Prostate gland (tissue), 2 donors: ENCODE data around the gene TMIGD1. TPM values are rescaled to one million over a fixed set of nuclear protein-coding genes. Genes with fewer than 3 reads are reported as not detected.

Source experiments
- DNase-seq: peaks from one replicate; pipeline ENCODE4 v3.0.0-alpha.2; 2019; ENCODE audit warnings: low spot score
- H3K27ac ChIP-seq, 2 donors: fragments of 200-600 bp; sonication (generic); 2 replicates each; pipeline ENCODE4 v1.5.1; 2017 to 2019
- H3K27me3 ChIP-seq: fragments of 200-600 bp; sonication (generic); replicated peaks from 2 replicates; pipeline ENCODE4 v1.5.1; 2019; ENCODE audit not compliant: insufficient read depth
- H3K36me3 ChIP-seq, 2 donors: fragments of 200-600 bp; sonication (generic); 1 replicate in 1 of 2; 2 replicates in 1 of 2; pipeline versions ENCODE4 v1.5.1 to v1.8.1; 2017 to 2019
- H3K4me1 ChIP-seq: fragments of 200-600 bp; sonication (generic); replicated peaks from 2 replicates; pipeline ENCODE4 v1.5.1; 2019
- H3K4me3 ChIP-seq, 2 donors: fragments of 200-600 bp; sonication (generic); 2 replicates each; pipeline ENCODE4 v1.5.1; 2017 to 2019
- H3K9me3 ChIP-seq: fragments of 200-600 bp; sonication (generic); 2 replicates; pipeline ENCODE4 v1.5.1; 2017
- POLR2A ChIP-seq: fragments of 450-650 bp; IDR thresholded peaks from one replicate; pipeline ENCODE4 v1.6.1; 2016; ENCODE audit warnings: antibody characterized with exemption, mild to moderate bottlenecking
- POLR2AphosphoS5 ChIP-seq: sonication (generic); formaldehyde crosslinking; IDR thresholded peaks from one replicate; pipeline ENCODE4 v1.6.1; 2017; ENCODE audit warnings: antibody characterized with exemption
- WGBS: methylation state at CpG from one replicate; pipeline ENCODE4 v1.1.5; 2018; 5-methylcytosine and 5-hydroxymethylcytosine counted together
- intact Hi-C: fragments of 100-400 bp; cut with DNase I; formaldehyde crosslinking; loops from one replicate; pipeline ENCODE4 v1.14.2; 2022
- total RNA-seq, 2 donors: library from RNA; depleted of rRNA; stranded (reverse); fragments of >200 nt; gene quantifications; one replicate each; pipeline ENCODE4 v1.1.0, GENCODE V29; 2016
- TF ChIP-seq, protein P1 (sequence below), 4 experiments: fragments of 200-600 bp in 2 of 4; fragments of 450-650 bp in 2 of 4; sonication (generic) in 2 of 4; IDR thresholded peaks; 1 replicate in 3 of 4; 2 replicates in 1 of 4; pipeline ENCODE4 v1.5.1; 2016 to 2019; ENCODE audit warnings: antibody characterized with exemption in 4 of 4, mild to moderate bottlenecking in 2 of 4, moderate library complexity in 2 of 4

The TMIGD1 gene
- total RNA-seq, 2 donors from 2014 or later = not detected

DNA sequence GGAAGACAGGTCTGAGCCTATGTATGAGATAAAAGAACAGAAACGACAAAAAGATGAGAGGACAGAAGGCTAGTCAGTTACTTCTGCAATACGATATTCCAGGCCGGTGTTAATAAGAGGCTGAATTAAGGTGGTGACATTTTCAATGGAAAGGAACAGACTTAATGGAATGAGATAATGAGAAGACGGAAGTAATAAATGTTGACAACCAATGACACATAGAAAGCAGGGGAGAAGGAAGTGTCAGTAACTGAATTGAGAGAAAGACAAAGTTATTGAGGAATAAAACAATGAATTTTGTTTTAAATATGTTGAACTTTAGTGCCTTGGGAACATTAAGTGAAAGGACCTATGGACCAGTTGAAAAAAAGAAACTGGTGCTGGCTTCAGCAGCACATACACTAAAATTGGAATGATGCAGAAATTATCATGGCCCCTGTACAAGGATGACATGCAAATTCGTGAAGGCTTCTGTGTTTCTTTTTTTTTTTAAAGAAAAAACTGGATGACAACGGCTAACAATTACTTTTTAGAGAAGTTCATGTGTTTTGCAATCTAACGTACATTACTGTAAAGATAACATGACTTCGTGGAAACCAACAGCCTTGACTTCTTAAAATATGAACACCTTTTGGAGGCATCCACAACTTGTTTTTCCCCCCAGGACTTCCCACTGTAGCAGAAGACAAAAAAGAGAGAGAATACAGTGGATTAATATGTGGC is 26.4 kb upstream of the TMIGD1 start:
- no peaks in the 10 kb centered on the region for H3K36me3 ChIP-seq
- no peaks in the 10 kb centered on the region for H3K4me1 ChIP-seq
- DNase-seq = no peak
- TF ChIP-seq POLR2A = no peak
- TF ChIP-seq, protein P1, sequence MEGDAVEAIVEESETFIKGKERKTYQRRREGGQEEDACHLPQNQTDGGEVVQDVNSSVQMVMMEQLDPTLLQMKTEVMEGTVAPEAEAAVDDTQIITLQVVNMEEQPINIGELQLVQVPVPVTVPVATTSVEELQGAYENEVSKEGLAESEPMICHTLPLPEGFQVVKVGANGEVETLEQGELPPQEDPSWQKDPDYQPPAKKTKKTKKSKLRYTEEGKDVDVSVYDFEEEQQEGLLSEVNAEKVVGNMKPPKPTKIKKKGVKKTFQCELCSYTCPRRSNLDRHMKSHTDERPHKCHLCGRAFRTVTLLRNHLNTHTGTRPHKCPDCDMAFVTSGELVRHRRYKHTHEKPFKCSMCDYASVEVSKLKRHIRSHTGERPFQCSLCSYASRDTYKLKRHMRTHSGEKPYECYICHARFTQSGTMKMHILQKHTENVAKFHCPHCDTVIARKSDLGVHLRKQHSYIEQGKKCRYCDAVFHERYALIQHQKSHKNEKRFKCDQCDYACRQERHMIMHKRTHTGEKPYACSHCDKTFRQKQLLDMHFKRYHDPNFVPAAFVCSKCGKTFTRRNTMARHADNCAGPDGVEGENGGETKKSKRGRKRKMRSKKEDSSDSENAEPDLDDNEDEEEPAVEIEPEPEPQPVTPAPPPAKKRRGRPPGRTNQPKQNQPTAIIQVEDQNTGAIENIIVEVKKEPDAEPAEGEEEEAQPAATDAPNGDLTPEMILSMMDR (IDR thresholded peaks at IDR 0.05) = no peak
- no peak for TF ChIP-seq POLR2AphosphoS5
- 65% methylated on average over 8 of the region's 8 CpGs for WGBS
- no peaks in the 10 kb centered on the region for H3K9me3 ChIP-seq
- no peak overlapping the region for H3K4me3 ChIP-seq
- H3K27me3 ChIP-seq = no peaks in the 10 kb centered on the region
- intact Hi-C loops = no loop called here
- no peak overlapping the region for H3K27ac ChIP-seq

DNA sequence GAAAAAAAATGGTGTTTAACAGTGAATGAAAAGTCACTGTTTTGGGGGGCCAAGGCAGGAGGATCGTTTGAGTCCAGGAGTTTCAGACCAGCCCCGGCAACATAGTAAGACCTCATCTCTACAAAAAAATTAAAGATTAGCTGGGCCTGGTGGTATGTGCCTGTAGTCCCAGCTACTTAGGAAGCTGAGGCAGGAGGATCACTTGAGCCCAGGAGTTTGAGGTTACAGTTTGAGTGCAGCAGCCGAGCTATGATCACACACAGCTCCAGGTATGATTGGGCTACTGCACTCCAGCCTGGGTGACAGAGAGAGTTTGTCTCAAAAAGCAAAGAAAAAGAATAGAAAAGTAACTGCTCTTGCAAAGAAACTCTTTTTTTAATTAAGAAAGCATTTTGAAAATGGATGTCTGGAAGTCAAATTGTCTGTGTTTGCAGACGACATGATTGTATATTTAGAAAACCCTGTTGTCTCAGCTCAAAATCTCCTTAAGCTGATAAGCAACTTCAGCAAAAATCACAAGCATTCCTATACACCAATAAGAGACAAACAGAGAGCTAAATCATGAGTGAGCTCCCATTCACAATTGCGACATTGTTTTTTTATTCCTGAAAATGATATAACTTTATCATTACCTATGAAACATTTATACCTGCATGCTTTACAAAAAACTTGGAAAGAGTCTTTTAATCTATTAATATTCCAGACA is 24.4 kb upstream of the TMIGD1 start:
- intact Hi-C loops = no loop called here

DNA sequence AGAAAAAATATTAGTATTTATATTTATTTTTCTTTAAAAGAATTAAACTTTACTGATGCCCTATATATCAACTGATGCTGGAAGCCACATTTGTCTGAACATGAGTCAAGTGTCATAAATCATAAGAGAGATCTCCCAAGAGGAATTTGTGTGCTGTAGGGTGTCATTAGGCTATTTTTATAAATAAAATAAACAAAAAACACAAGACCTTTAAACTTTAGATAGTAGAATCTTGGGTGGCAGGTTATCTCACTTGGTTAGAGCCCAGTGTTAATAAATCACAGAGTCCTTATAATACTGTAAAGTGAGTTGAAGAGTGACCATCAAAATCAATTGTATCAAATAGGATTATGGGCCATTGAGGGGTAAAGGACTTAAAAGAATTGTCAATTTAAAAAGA is 23.6 kb upstream of the TMIGD1 start:
- DNase-seq = no peak
- H3K27ac ChIP-seq = no peak overlapping the region
- no peaks in the 10 kb centered on the region for H3K27me3 ChIP-seq
- no peaks in the 10 kb centered on the region for H3K9me3 ChIP-seq
- H3K36me3 ChIP-seq = no peaks in the 10 kb centered on the region
- TF ChIP-seq POLR2A (no peak), POLR2AphosphoS5 (no peak)
- TF ChIP-seq, protein P1 (IDR thresholded peaks at IDR 0.05) = no peak
- intact Hi-C loops = no loop called here
- no peak overlapping the region for H3K4me3 ChIP-seq
- no peaks in the 10 kb centered on the region for H3K4me1 ChIP-seq

More for the DNA sequence above, 24.4 kb upstream of the TMIGD1 start:
- H3K36me3 ChIP-seq = no peaks in the 10 kb centered on the region
- no peak overlapping the region for H3K4me3 ChIP-seq
- no peaks in the 10 kb centered on the region for H3K9me3 ChIP-seq
- H3K27ac ChIP-seq = no peak overlapping the region
- 68% methylated on average over 5 of the region's 5 CpGs for WGBS
- H3K4me1 ChIP-seq = no peaks in the 10 kb centered on the region
- H3K27me3 ChIP-seq = no peaks in the 10 kb centered on the region
- DNase-seq = no peak
- TF ChIP-seq, protein P1 (IDR thresholded peaks at IDR 0.05) = no peak
- TF ChIP-seq POLR2A (no peak), POLR2AphosphoS5 (no peak)

DNA sequence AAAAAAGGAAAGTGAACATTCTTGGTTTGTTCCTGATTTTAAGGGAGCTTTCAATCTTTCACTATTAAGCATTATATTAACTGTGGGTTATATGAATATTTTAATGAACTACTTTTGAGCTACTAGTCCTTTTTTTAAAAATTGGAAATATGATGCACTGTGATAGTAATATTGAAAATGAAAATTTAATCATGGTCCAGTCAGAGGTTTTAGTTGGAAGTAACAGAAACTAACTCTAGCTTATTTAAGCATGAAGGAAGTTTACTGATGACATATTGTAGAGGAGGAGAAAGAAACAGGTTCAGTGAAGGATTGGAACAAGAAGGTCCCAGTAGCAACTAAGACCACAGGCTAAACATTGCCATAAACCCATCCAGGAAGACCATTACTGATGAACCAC is 20.8 kb upstream of the TMIGD1 start:
- no peaks in the 10 kb centered on the region for H3K4me1 ChIP-seq
- H3K27ac ChIP-seq = no peak overlapping the region
- intact Hi-C loops = no loop called here
- no peaks in the 10 kb centered on the region for H3K9me3 ChIP-seq
- no peak for DNase-seq
- no peaks in the 10 kb centered on the region for H3K27me3 ChIP-seq
- H3K4me3 ChIP-seq = no peak overlapping the region
- TF ChIP-seq, protein P1 (IDR thresholded peaks at IDR 0.05) = no peak
- TF ChIP-seq POLR2AphosphoS5 = no peak
- no peaks in the 10 kb centered on the region for H3K36me3 ChIP-seq
